Measurements from ENCODE around the gene ITGB2.

Gene ITGB2

GRCh38 chr21:44878053-44878982 is 42.4 kb downstream of the ITGB2 start:
- H3K36me3 ChIP-seq (replicated peaks in 1 of 2; ENCODE audit: control insufficient read depth in 2 of 2, insufficient read depth in 2 of 2, low read length in 2 of 2) = no peaks in the 10 kb centered on the region
- DNase-seq (ENCODE audit: low spot score) = no peak
- H2BK5ac ChIP-seq (ENCODE audit: low read length) = no peak overlapping the region
- no peak overlapping the region for H3K23ac ChIP-seq (ENCODE audit: low read depth, low read length, poor library complexity)
- no peak overlapping the region for H2BK12ac ChIP-seq (ENCODE audit: low read length)
- H3K27me3 ChIP-seq (ENCODE audit: control insufficient read depth in 3 of 3, insufficient read depth in 3 of 3, low read depth in 1 of 3, low read length in 3 of 3) = peaks cover 11 to 42% (median 24%) of the 10 kb centered on the region in 3 experiments
- H3K9me3 ChIP-seq (replicated peaks in 1 of 2; ENCODE audit: control insufficient read depth in 2 of 2, insufficient read depth in 1 of 2, low read depth in 1 of 2, low read length in 2 of 2) = peaks cover 0 to 8% of the 10 kb centered on the region in 2 donors
- no peak overlapping the region for H3K4me2 ChIP-seq (ENCODE audit: insufficient read depth, low read length, poor library complexity, severe bottlenecking)
- H3K4me3 ChIP-seq (ENCODE audit: low read length in 2 of 2) = no peak overlapping the region
- no peak overlapping the region for H2BK15ac ChIP-seq (ENCODE audit: low read length)
- no peaks in the 10 kb centered on the region for H3K4me1 ChIP-seq (ENCODE audit: control insufficient read depth in 2 of 2, insufficient read depth in 1 of 2, low read depth in 1 of 2, low read length in 2 of 2)
- no peak overlapping the region for H4K91ac ChIP-seq (ENCODE audit: low read depth, low read length, poor library complexity)
- no peak overlapping the region for H3K9ac ChIP-seq (ENCODE audit: low read depth, low read length, poor library complexity)
- H3K4ac ChIP-seq (ENCODE audit: low read length) = no peak overlapping the region
- peaks cover 1% of the 10 kb centered on the region for H3K79me1 ChIP-seq (ENCODE audit: low read depth, low read length)
- no CpG with 5 or more reads among the region's 13 CpGs for whole genome bisulfite sequencing, 2 donors (ENCODE audit: extremely low coverage in 2 of 2, insufficient read length in 2 of 2, insufficient replicate concordance in 1 of 2)
- no peak overlapping the region for H3K18ac ChIP-seq (ENCODE audit: low read length)
- H2AK5ac ChIP-seq (ENCODE audit: low read depth, low read length) = no peak overlapping the region
- no peak overlapping the region for H2AFZ ChIP-seq (ENCODE audit: low read length)
- H3K27ac ChIP-seq (replicated peaks; ENCODE audit: low read length) = no peak overlapping the region
- no peak overlapping the region for H2BK120ac ChIP-seq (ENCODE audit: low read depth, low read length)
- no peak overlapping the region for H4K8ac ChIP-seq (ENCODE audit: low read depth, low read length)
- no peak overlapping the region for H3K14ac ChIP-seq (ENCODE audit: low read length)

DNA sequence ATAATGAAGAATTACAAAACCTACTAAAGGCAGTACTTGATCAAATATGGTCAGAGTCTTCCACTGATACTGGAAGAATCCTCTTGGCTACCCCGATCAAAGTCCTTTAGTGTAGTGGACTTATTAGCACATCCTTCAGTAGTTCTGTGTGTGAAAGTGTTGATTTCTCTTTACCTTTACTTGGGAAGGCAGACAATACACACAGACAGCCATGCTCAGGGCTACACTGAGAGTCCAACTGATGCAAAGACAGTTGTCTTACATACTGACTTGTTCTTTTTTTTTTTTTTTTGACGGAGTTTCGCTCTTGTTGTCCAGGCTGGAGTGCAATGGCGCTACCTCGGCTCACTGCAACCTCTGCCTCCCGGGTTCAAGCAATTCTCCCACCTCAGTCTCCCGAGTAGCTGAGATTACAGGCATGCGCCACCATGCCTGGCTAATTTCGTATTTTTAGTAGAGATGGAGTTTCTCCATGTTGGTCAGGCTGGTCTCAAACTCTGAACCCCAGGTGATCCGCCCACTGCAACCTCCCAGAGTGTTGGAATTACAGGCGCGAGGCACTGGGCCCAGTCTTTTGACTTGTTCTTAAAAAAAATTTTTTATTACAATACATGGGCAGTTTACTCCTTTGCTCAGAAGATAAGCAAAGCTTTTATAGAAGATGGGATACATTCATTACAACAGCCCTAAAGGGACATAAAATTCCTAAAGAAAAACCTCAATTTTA is 43.7 kb downstream of the ITGB2 start:
- H3K23ac ChIP-seq (ENCODE audit: low read depth, low read length, poor library complexity) = no peak overlapping the region
- H2BK120ac ChIP-seq (ENCODE audit: low read depth, low read length) = no peak overlapping the region
- H2AFZ ChIP-seq (ENCODE audit: low read length) = no peak overlapping the region
- H3K4ac ChIP-seq (ENCODE audit: low read length) = no peak overlapping the region
- H3K4me2 ChIP-seq (ENCODE audit: insufficient read depth, low read length, poor library complexity, severe bottlenecking) = no peak overlapping the region
- no peak for DNase-seq (ENCODE audit: low spot score)
- peaks cover 11 to 34% (median 24%) of the 10 kb centered on the region in 3 experiments for H3K27me3 ChIP-seq (ENCODE audit: control insufficient read depth in 3 of 3, insufficient read depth in 3 of 3, low read depth in 1 of 3, low read length in 3 of 3)
- no peak overlapping the region for H3K27ac ChIP-seq (replicated peaks; ENCODE audit: low read length)
- H4K8ac ChIP-seq (ENCODE audit: low read depth, low read length) = no peak overlapping the region
- H2BK5ac ChIP-seq (ENCODE audit: low read length) = no peak overlapping the region
- no peak overlapping the region for H3K4me3 ChIP-seq (ENCODE audit: low read length in 2 of 2)
- H2AK5ac ChIP-seq (ENCODE audit: low read depth, low read length) = no peak overlapping the region
- H3K36me3 ChIP-seq (replicated peaks in 1 of 2; ENCODE audit: control insufficient read depth in 2 of 2, insufficient read depth in 2 of 2, low read length in 2 of 2) = no peaks in the 10 kb centered on the region
- H2BK12ac ChIP-seq (ENCODE audit: low read length) = no peak overlapping the region
- H3K9me3 ChIP-seq (replicated peaks in 1 of 2; ENCODE audit: control insufficient read depth in 2 of 2, insufficient read depth in 1 of 2, low read depth in 1 of 2, low read length in 2 of 2) = peaks cover 0 to 8% of the 10 kb centered on the region in 2 donors
- H4K91ac ChIP-seq (ENCODE audit: low read depth, low read length, poor library complexity) = no peak overlapping the region
- H3K4me1 ChIP-seq (ENCODE audit: control insufficient read depth in 2 of 2, insufficient read depth in 1 of 2, low read depth in 1 of 2, low read length in 2 of 2) = peaks cover 4 to 5% of the 10 kb centered on the region in 2 donors
- no peak overlapping the region for H3K9ac ChIP-seq (ENCODE audit: low read depth, low read length, poor library complexity)
- H3K79me1 ChIP-seq (ENCODE audit: low read depth, low read length) = peaks cover 10% of the 10 kb centered on the region
- no peak overlapping the region for H3K14ac ChIP-seq (ENCODE audit: low read length)
- H2BK15ac ChIP-seq (ENCODE audit: low read length) = no peak overlapping the region
- WGBS, 2 donors (ENCODE audit: extremely low coverage in 2 of 2, insufficient read length in 2 of 2, insufficient replicate concordance in 1 of 2) = no CpG with 5 or more reads among the region's 12 CpGs
- no peak overlapping the region for H3K18ac ChIP-seq (ENCODE audit: low read length)

DNA sequence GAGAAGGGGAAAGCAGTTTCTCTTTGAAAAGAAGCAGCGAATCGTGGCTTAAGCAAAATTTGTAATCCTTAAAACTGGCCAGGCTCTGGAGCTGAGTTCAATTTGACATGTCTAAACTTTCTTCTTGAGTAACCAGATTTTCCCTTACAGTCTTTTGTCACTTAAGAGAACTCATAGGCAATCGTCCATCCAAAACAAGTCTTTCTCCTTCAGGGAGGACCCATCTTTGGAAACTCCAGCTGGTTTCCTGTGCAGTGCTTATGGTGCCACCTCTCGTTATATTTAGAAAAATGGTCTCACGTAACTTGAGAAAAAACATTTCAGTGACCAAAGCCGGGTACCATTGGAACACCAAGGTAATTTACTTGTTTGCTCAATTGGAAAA is 45.4 kb downstream of the ITGB2 start:
- Histone ChIP-seq H3K4ac (ENCODE audit: low read length) (no peak overlapping the region), H3K18ac (ENCODE audit: low read length) (no peak overlapping the region), H2AFZ (ENCODE audit: low read length) (no peak overlapping the region), H3K27ac (replicated peaks; ENCODE audit: low read length) (no peak overlapping the region), H3K9me3 (replicated peaks in 1 of 2; ENCODE audit: control insufficient read depth in 2 of 2, insufficient read depth in 1 of 2, low read depth in 1 of 2, low read length in 2 of 2) (peaks cover 0 to 8% of the 10 kb centered on the region in 2 donors), H2BK12ac (ENCODE audit: low read length) (no peak overlapping the region), H3K27me3 (ENCODE audit: control insufficient read depth in 3 of 3, insufficient read depth in 3 of 3, low read depth in 1 of 3, low read length in 3 of 3) (peaks cover 11 to 28% (median 24%) of the 10 kb centered on the region in 3 experiments), H4K8ac (ENCODE audit: low read depth, low read length) (no peak overlapping the region), H2BK5ac (ENCODE audit: low read length) (no peak overlapping the region), H4K91ac (ENCODE audit: low read depth, low read length, poor library complexity) (no peak overlapping the region), H2AK5ac (ENCODE audit: low read depth, low read length) (no peak overlapping the region), H3K14ac (ENCODE audit: low read length) (no peak overlapping the region), H3K36me3 (replicated peaks in 1 of 2; ENCODE audit: control insufficient read depth in 2 of 2, insufficient read depth in 2 of 2, low read length in 2 of 2) (no peaks in the 10 kb centered on the region), H3K23ac (ENCODE audit: low read depth, low read length, poor library complexity) (no peak overlapping the region), H3K4me1 (ENCODE audit: control insufficient read depth in 2 of 2, insufficient read depth in 1 of 2, low read depth in 1 of 2, low read length in 2 of 2) (peaks cover 9 to 18% of the 10 kb centered on the region in 2 donors), H3K79me1 (ENCODE audit: low read depth, low read length) (peaks cover 15% of the 10 kb centered on the region), H2BK15ac (ENCODE audit: low read length) (no peak overlapping the region), H3K4me2 (ENCODE audit: insufficient read depth, low read length, poor library complexity, severe bottlenecking) (no peak overlapping the region), H2BK120ac (ENCODE audit: low read depth, low read length) (no peak overlapping the region), H3K9ac (ENCODE audit: low read depth, low read length, poor library complexity) (no peak overlapping the region), H3K4me3 (ENCODE audit: low read length in 2 of 2) (no peak overlapping the region)
- WGBS, 2 donors (ENCODE audit: extremely low coverage in 2 of 2, insufficient read length in 2 of 2, insufficient replicate concordance in 1 of 2) = no CpG with 5 or more reads among the region's 6 CpGs
- no peak for DNase-seq (ENCODE audit: low spot score)
